GM18520 (cell line): Measurements from ENCODE around the gene CFAP97D1.

Source experiments
- ATAC-seq: cut with Tn5 transposase; IDR thresholded peaks from one replicate; pipeline ENCODE4 v1.9.1; 2021; ENCODE audit not compliant: unreplicated experiment

CFAP97D1 gene

DNA sequence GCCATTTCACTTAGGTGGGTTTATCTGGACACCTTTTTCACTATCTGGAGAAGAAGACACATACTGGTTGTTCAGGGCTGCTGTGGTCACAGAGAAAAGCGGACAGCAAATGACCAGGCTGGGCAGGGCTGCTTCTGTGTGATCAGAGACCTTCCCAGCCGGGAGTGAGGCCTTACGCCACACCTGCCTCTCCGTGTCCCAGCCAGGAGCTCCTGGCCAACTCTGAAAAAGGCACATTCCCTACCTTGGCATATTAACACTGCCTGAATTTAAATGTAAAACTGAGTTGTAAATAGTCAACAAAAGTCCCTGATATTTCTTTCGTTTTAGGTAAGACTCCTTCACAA is 12.5 kb upstream of the CFAP97D1 start:
- no peak for ATAC-seq

DNA sequence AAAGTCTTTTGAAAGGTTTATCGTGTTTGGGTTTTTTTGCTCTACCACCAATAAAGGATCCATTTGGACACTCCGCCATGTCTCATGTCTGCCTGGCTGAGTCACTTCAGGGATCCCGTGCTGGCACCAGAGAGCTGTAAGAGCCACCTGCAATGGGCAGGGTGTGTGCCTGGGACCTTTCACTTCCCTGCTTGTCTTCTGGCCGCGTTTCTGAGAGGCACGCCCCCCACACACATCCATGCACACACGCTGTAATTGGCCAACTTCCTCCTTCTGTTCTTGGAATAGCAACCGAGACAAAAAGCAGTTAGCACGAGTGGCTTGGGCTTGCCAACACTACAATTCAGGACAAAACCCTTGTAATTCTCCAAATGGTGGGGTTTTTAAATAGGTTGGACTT is 11.9 kb upstream of the CFAP97D1 start:
- ATAC-seq, result no peak

DNA sequence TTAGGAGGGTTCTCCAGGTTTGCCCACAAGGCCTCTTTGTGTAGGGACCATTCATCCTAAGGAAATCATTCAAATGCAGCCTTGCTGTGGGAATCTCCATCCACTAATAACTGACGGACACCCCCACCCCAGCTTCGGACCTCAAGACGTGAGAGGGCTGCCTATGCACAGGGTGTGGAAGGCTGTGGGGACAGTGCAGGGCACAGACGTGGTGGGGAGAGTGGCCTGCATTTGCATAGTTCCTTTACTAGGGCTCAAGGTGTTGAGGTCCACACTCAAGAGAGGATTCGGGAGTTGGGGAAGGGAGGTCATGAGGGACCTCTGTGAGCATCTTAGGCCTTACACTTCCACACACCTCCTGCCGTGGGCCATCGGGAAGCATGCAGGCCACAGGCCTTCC is 11.3 kb upstream of the CFAP97D1 start:
- ATAC-seq, result no peak

DNA sequence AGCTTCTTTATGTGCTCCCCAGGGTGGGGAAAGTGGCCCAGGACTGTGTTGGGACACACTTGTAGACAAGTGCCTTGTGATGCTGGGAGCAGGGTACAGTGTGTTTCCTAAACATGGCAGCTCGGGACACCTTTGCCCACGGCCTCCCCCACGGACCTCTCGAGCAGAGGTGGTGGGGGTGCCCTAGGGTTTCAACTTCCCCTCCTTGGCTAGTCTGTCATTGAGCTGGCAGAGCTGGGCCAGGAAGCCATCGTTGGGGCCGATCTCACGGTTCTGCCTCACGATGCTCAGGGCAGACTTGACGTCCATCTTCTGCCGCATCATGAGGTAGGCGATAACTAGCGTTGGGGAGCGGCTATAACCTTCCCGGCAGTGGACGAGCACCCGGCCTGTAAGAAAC is 10.8 kb upstream of the CFAP97D1 start:
- no peak for ATAC-seq

DNA sequence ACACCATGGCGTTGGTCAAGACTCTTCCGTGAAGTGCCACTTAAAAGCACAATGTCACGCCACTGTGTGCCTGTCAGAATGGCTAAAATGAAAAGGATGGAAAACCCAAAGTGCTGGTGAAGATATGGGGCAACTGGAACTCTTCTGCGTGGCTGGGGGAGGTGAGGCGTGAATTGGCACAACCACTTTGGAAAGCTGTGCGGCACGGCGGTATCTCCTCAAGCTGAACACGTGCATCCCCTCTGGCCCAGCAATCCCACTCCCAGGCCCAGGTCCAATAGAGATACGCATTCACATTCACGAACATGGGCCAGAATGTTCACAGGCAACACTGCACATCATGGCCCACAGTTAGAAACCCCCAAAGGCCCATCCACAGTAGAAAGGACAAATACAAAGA is 10.4 kb upstream of the CFAP97D1 start:
- no peak for ATAC-seq

DNA sequence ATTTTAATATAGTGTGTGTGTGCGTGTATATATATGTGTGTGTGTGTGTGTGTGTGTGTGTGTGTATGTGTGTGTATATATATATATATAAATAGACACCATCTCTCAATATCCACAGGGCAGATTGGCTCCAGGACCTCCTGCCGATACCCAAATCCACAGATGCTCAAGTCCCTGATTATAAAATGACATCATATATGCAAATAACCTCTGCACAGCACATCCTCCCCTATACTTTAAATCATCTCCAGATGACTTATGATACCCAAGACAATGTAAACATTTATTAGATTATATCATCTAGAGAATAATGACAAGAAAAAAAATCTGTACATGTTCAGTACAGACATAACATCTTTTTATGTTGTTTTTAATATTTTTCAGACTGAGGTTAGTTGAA is 9.3 kb upstream of the CFAP97D1 start:
- ATAC-seq, result no peak

DNA sequence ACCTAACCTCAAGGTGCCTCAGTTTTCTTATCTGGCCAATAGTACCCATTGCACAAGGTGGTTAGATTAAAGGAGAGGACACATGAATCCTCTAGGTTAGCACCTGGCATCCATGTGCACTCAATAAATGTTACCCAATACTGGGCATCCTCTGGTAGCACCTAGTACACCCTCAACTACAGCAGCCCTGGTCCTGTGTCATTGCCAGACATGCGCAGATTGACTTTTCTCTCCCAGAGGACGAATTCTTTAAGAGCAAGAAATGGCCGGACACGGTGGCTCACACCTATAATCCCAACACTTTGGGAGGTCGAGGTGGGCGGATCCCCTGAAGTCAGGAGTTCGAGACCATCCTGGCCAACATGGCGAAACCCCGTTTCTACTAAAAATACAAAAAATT is 8.8 kb upstream of the CFAP97D1 start:
- ATAC-seq, result no peak

DNA sequence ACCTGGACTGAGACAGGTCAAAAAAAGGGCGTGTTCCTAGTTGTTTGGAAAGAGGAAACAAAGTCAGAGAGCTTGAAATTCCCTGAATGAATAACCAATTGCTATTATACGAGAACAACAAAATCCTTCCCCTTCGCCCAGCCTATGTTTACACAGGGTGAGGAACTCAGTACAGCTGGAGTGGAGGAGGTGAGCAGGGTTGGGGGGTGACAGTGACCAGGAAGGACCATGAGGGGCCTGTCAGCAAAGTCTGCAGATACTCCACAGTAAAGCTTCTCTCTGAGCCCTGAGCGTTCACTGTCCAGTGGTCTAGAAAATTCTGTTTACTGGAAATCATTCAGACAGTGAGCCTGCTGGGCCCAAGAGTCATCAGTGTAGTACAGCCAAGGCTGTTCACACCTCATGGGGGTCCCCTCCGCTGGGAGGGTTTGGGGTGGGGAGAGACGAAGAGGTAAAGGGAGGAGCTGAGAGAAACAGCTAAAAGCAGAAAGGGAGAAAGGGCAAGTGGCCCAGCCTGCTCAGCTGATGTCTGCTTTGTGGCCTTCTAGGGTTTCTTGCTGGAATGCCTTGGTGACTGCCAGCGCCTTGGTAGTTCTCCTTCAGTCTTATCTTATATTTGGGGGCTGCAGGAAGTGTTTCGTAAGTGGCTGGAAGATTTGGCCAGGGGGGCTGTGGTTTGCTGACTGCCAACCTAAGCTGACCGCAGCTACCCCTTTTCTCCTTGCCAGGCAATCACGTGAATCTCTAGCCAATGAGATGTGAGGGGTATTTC is 7.2 kb upstream of the CFAP97D1 start:
- no peak for ATAC-seq

DNA sequence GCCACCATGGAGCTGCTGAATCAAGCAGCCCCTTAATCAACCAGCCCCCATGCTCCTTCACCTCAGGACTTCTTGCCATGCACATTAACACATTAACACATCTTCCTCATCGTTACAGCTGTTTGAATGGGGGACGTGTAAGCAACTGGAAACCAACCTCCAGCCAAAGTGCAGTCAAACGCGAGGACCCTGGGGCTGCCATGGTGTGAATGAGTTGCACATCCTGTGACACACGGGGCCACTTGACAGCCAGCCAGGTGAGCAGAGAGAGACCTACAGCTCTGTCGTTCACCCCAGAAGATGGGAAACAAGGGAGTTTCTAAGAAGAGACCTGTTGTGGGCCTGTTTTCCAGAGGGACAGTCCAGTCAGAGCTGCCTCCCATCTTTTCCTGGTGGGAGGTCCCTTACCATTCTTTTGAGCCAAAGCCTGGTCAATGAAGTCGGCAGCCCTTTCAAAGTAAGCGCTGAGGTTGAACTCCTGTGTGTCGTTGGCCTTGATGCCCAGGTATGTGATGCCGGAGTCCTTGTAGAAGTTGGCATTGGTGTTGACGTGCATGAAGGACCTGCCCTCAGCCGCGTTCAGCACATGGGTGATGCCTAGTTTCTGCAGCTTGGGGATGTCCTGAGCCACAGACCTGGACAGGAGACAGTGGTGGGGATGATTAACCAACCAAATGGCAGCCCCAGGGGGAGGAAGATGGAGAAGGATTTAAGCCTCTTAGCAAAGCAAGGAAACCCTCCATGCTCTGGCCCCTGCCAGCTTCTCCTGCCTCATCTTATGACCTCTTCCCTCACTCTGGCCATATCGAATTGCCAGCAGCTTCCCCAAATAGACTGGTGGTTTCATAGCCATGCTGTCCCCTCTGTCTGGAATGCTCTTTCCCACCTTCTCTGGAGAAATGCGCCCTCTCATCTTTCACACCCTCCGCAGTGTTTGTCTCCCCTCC is 5.7 kb upstream of the CFAP97D1 start:
- ATAC-seq, result no peak

DNA sequence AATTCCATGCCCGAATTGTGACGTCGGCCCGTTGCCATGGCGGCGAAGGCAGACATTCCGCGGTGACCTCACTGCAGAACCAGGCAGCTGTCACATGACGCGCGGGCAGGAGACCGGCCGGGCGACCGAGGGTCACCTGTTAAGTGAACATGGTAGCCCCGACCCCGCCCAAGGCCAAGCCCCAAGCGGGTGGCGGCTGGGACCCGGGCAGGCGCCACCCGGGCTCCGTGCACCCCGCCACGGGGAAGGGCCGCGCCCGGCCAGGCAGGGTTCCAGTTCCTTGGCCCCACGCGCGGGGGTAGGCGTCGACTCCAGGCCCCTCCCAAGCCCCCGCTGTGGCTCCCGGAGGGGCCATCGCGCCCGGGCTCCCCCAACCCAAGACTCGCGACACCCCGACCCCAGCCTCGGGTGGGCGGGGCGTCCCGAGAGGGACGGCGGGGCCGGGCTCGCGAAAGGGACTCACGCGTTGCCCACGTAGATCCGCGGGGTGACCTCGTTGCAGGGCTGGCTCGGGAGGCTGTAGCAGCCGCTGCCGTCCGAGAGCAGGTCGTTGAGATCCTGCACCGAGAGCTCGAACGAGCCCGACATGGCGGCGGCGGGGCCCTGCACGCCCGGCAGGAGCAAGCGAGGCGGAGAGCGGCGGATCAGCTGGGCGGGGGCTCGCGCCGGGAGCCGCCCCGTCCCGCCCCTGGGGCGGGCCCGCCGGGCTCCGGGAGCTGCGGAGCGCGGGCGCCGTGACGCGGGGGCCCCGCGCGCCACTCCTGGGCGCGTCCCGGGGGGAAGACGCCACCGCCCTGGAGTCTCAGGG is 1.7 kb upstream of the CFAP97D1 start, which contains the start of gene DUSP3:
DUSP3 (minus strand) TSS at position 641 of the 808 bp plus-strand sequence; CDS start at position 588, 53 bp downstream.
- ATAC-seq, result peak; percentile 73

DNA sequence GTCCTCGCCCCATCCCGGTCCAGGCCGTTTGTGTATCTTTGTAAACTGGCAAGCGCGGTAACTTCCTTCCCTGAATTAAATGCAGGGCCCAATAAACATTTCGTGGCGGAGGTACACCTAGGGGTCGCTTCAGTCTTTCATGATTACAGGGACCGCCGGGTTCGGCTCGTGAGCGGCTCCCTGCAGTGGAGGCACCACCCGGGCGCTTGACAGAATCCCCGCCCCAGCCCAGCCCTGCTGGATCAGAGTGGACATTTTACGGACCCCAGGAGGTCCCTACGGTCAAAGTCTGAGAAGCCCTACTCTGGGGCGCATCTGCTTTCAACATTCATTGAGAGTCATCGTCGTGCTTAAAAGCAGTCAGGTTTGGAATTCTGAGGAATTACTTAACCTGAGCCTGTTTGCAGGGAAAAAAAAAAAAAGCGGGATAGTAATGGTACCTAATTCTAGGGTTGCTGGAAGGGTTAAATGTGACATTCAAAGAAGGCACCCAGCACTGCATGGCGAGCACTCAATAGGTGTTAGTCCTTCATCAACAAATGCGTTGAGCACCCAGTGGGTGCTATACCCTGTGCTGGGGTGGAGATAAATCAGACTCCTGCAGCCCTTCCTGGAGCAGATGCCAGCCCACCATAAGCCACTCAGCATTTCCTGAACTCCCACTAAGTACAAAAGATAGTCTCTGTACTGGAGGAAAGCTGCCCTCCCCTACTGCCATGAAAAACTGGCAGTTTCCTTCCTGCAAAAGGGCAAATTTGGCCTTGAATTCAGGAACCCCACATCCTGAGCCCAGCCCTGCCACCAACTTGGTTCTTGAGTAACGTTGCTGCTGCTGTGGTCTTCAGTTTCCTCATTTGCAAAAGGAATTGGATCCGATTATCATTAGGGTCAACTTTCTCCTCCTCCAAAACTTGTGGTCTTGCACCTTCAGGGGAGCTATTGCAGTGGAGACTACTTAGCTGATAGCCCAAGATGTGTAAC is 800 bp upstream of the CFAP97D1 start:
- ATAC-seq, result no peak

DNA sequence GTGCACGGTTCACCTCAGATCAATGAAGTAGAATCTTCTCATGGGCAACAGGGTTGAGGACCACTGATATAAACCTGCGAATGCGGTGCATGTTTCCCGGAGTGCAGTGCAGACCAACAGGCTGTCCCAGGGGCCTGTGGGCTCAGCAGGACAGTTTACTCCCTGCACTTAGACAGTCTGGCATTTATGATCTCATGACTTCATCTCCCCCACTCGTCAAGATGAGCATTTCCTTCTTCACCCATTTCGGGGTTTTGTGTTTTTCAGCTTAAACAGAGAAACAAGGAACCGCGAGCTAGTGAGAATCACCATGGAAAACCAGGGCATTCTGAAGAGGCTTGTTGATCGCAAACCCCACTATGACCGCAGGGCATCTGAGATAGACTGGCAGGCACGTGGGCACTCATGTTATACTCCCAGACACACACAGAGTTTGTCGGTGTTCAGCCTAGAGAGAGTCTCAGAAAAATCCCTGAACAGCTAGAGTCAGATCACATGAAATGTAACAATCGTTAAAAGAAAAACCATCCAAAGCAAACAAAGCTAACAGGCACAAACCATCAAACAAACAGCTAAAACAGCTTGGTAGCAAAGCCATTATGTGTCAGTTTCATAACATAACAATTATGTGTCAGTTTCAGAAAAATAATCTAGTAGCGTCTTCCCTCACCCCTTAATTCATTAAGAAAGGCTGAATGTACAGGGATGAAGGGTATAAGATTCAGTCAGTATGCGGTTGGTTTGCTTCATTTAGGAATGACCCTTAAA is 2.9 kb downstream of the CFAP97D1 start:
- ATAC-seq, result no peak

DNA sequence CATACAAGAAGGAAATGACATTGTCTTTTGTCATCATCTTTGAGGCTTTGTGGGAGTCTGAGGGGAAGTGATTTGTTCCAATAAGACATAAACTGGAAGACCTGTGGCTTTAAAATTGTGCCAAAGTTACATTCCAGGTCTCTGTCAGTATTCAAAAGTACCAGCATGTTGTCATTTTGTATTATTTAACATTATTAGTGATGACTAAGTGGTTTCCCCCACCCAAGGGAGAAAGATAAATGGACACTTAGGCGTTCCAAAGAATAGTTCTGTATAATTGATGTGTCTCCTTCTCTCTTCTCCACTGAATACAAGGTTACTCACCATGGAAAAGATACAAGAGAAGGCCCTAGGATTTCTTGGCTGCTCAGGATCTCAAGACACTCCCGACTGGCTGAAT is 3.8 kb downstream of the CFAP97D1 start:
- no peak for ATAC-seq

DNA sequence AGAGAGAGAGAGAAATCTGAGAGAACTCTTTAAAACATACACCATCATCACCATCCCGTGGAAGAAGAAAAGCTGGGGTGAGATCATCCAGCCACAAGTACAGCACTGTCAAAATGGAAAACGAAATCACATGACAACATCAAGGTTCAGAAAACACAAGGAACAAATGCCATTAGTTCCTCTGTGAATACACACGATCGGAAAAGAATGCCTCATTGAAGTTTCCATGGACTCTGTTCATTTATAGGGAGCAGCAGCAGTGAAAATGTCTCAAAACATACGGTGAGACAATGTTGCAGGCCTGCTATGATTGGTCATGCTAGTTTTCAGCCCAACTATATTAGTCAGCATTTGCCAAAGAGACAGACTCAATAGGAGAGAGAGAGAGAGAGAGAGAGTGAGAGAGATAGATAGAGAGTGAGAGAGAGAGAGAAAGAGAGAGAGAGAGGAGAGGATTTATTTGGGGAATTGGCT is 4.4 kb downstream of the CFAP97D1 start:
- no peak for ATAC-seq

DNA sequence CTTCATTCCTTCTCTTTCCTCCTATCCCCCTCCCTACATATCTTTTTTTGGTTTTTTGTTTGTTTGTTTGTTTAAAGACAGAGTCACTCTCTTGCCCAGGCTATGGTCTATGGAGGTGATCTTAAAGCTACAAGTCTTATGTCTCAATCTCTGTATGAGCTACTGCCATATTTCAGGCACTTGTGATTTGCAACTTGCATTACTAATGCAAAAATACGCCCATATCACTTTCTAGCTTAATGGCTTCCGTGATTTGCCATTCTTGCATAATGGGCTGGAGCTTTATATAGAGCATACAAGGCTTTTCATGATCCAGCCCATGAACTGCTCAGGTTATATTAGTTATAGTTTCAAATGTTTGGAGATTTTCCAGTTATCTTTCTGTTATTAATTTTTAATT is 7.5 kb downstream of the CFAP97D1 start:
- no peak for ATAC-seq

DNA sequence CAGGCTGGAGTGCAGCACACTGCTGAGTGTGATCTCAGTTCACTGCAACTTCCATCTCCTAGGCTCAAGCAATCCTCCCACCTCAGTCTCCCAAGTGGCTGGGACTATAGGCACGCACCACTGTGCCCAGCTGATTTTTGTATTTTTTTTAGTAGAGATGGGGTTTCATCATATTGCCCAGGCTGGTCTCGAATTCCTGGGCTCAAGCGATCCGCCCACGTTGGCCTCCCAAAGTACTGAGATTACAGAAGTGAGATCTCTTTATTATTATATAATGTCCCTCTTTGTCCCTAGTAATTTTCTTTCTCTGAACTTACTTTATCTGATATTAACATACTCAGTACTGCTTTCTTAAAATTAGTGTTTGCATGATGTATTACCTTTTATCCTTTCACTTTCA is 8.3 kb downstream of the CFAP97D1 start:
- ATAC-seq, result no peak

DNA sequence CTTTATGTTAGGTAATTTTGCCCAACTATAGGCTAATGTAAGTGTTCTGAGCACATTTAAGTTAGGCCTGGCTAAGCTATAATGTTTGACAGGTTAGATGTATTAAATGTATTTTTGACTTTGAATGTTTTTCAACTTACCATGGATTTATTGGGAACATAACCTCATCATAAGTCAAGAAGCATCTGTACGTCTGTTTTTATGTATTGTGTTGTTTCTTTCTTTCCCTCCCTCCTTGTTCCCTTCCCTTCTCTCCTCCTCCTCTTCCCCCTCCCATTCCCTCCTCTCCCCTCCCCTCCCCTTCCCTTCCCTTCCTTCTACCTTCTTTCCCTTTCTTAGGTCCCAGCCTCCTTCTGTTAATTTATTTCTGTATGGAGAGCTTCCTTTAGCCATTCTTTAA is 9.2 kb downstream of the CFAP97D1 start:
- ATAC-seq, result no peak

DNA sequence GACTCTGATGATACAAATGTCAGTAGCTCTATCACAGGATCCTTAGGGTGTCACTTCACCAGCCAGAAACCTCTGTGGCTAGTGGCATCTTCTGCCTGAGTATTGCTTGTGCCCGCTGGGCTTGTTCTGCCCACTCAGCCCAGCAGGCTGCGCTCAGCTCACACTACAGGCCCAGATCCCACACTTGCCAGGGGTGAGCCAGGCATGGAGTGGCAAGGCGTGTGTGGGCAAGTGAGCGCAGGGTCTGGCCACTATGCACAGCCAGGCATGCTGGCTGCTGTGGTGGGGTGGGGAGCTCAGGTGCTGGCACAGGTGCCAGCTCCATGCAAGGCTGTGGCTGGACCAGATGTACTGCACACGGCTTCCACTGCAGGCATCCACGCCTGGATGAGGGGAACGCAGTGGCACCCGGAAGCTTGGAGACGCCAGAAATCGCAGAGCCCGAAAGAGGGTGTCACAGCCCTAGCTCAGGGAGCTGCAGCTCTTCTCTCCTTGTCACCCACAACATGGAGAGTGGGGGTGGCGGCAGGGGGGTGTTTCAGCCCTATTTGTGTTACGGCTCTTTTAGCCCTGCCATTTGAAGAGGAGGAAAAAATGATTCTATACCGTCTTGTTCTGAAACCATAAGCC is 10.2 kb downstream of the CFAP97D1 start:
- no peak for ATAC-seq

DNA sequence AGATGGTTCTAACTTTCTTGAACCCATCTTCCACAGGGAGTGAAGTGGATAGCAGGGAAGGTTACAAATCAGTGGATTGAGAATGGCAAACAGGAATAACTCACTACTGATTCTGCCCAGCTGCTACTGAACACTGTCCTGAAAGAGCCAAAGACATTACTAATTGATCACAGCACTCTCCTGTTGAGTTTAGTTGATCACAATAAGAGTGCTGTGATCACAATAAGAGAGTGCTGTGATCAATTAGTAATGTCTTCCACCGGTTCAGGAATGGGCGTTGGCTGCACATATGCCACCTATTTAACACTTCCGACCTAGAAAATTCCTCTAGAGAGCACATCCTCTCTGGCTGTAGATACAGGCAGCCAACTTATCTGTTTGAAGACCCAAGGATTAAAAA is 11.4 kb downstream of the CFAP97D1 start:
- no peak for ATAC-seq
